ENCODE data around the gene ANKRD29. TPM values are rescaled to one million over a fixed set of nuclear protein-coding genes. Genes with fewer than 3 reads are reported as not detected.

ANKRD29 gene
- total RNA-seq, 1 experiment from 2014 or later, result 4.3 TPM

DNA sequence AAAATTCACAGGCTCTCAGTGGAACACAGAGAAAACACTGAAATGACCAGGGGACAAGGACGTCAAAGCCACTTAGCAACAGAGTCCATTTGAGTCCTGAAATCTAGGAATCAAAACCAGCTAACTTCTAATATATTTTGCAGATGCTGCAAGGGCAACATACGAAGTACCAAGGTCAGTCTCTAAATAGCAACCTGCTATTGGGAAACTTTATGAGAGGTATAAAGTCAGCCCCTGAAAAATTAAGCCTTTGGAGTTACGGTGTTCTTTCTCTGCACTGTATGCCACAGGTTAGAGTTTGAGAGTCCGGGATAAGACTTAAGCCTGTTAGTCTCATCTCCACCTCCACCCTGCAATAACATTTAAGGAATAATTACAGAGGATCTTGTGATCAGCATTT lies 89.7 kb downstream of the ANKRD29 start:
- H3K79me2 ChIP-seq (ENCODE audit: low read depth), result peaks cover 9% of the 10 kb centered on the region; the same call in 1 of the 2 replicates
- no peaks in the 10 kb centered on the region for H3K27me3 ChIP-seq (ENCODE audit: insufficient read depth, low read depth)
- no peaks in the 10 kb centered on the region for H3K9me2 ChIP-seq (ENCODE audit: insufficient read depth)
- intact Hi-C loops (cut with micrococcal nuclease; ENCODE audit: unreplicated experiment), result no loop called here
- ChIA-PET POLR2A (ENCODE audit: unreplicated experiment) (no interaction called here), CTCF (no interaction called here)
- DNase-seq, result no peak
- no peak overlapping the region; the same call in 1 of the 2 replicates for H3K27ac ChIP-seq
- no peak overlapping the region for H2AFZ ChIP-seq
- H3K36me3 ChIP-seq (ENCODE audit: low read depth), result peaks cover 7% of the 10 kb centered on the region; the same call in 1 of the 2 replicates
- H3F3A ChIP-seq (ENCODE audit: insufficient read depth, low read depth), result peaks cover 9% of the 10 kb centered on the region; the same call in 1 of the 2 replicates
- H3K9me3 ChIP-seq (ENCODE audit: insufficient read depth, low read depth), result no peaks in the 10 kb centered on the region
- TF ChIP-seq EZH2 (IDR thresholded peaks at IDR 0.05; ENCODE audit: low read depth), result no peak
- TF ChIP-seq, protein P1, sequence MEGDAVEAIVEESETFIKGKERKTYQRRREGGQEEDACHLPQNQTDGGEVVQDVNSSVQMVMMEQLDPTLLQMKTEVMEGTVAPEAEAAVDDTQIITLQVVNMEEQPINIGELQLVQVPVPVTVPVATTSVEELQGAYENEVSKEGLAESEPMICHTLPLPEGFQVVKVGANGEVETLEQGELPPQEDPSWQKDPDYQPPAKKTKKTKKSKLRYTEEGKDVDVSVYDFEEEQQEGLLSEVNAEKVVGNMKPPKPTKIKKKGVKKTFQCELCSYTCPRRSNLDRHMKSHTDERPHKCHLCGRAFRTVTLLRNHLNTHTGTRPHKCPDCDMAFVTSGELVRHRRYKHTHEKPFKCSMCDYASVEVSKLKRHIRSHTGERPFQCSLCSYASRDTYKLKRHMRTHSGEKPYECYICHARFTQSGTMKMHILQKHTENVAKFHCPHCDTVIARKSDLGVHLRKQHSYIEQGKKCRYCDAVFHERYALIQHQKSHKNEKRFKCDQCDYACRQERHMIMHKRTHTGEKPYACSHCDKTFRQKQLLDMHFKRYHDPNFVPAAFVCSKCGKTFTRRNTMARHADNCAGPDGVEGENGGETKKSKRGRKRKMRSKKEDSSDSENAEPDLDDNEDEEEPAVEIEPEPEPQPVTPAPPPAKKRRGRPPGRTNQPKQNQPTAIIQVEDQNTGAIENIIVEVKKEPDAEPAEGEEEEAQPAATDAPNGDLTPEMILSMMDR (conservative IDR thresholded peaks at IDR 0.05), result no peak
- BruUV-seq (replicated peaks), result no TSS peak
- no peak overlapping the region for H3K4me2 ChIP-seq
- H4K20me1 ChIP-seq (ENCODE audit: insufficient read depth), result no peaks in the 10 kb centered on the region
- H3K4me3 ChIP-seq, result no peak overlapping the region
- H3K4me1 ChIP-seq (replicated peaks; ENCODE audit: insufficient read depth), result peaks cover 25% of the 10 kb centered on the region

DNA sequence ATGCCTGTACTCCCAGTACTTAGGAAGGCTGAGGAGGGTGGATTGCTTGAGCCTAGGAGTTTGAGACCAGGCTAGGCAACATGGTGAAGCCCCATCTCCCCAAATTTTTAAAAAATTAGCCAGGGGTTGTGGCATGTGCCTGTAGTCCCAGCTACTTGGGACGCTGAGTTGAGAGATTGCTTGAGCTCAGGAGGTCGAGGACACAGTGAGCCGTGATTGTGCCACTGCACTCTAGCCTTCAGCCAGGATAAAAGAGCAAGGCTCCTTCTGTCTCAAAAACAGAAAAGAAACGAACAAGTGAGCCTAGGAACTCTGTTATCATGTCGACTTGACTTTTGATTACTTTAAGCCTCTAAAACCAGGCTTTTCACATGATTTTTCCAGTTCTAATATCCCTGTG lies 90.1 kb downstream of the ANKRD29 start:
- ChIA-PET CTCF (no interaction called here), POLR2A (ENCODE audit: unreplicated experiment) (no interaction called here)
- Histone ChIP-seq H3F3A (ENCODE audit: insufficient read depth, low read depth) (peaks cover 9% of the 10 kb centered on the region; the same call in 1 of the 2 replicates), H3K27me3 (ENCODE audit: insufficient read depth, low read depth) (no peaks in the 10 kb centered on the region), H3K79me2 (ENCODE audit: low read depth) (peaks cover 9% of the 10 kb centered on the region; the same call in 1 of the 2 replicates), H2AFZ (no peak overlapping the region), H4K20me1 (ENCODE audit: insufficient read depth) (no peaks in the 10 kb centered on the region), H3K36me3 (ENCODE audit: low read depth) (peaks cover 8% of the 10 kb centered on the region; the same call in 1 of the 2 replicates), H3K4me2 (no peak overlapping the region), H3K27ac (no peak overlapping the region), H3K4me3 (no peak overlapping the region), H3K9me3 (ENCODE audit: insufficient read depth, low read depth) (no peaks in the 10 kb centered on the region), H3K4me1 (replicated peaks; ENCODE audit: insufficient read depth) (peaks cover 25% of the 10 kb centered on the region), H3K9me2 (ENCODE audit: insufficient read depth) (no peaks in the 10 kb centered on the region)
- BruUV-seq (replicated peaks), result no TSS peak
- DNase-seq, result no peak
- intact Hi-C loops (cut with micrococcal nuclease; ENCODE audit: unreplicated experiment), result no loop called here
- TF ChIP-seq, protein P1 (conservative IDR thresholded peaks at IDR 0.05), result no peak
- TF ChIP-seq EZH2 (IDR thresholded peaks at IDR 0.05; ENCODE audit: low read depth), result no peak

DNA sequence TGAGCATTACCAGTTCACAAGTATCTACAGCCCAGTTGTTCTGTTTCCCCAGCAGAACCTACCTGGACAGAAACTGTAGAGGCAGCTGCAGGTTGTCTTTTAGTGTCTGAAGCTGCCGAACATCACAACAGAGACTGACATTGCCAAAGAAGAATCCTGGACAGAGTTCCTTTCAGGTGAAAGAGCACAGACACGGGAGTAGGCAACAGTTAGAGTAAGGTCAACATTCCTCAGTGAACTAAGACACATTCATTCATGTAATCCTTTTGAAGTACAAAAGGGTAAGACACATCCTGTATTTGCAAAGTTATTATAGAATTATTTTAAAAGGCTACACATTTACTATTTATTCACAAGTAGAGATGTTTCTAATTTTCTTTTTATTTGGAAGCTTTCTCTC lies 90.7 kb downstream of the ANKRD29 start:
- H3K4me1 ChIP-seq (replicated peaks; ENCODE audit: insufficient read depth), result peaks cover 25% of the 10 kb centered on the region
- DNase-seq, result no peak
- peaks cover 13% of the 10 kb centered on the region; the same call in 1 of the 2 replicates for H3K36me3 ChIP-seq (ENCODE audit: low read depth)
- H3K4me2 ChIP-seq, result no peak overlapping the region
- no peaks in the 10 kb centered on the region for H3K9me2 ChIP-seq (ENCODE audit: insufficient read depth)
- H4K20me1 ChIP-seq (ENCODE audit: insufficient read depth), result no peaks in the 10 kb centered on the region
- ChIA-PET POLR2A (ENCODE audit: unreplicated experiment) (no interaction called here), CTCF (no interaction called here)
- H3K27ac ChIP-seq, result no peak overlapping the region
- peaks cover 9% of the 10 kb centered on the region; the same call in 1 of the 2 replicates for H3F3A ChIP-seq (ENCODE audit: insufficient read depth, low read depth)
- intact Hi-C loops (cut with micrococcal nuclease; ENCODE audit: unreplicated experiment), result no loop called here
- H3K9me3 ChIP-seq (ENCODE audit: insufficient read depth, low read depth), result no peaks in the 10 kb centered on the region
- peaks cover 9% of the 10 kb centered on the region; the same call in 1 of the 2 replicates for H3K79me2 ChIP-seq (ENCODE audit: low read depth)
- no peak for TF ChIP-seq EZH2 (IDR thresholded peaks at IDR 0.05; ENCODE audit: low read depth)
- TF ChIP-seq, protein P1 (conservative IDR thresholded peaks at IDR 0.05), result no peak
- H3K4me3 ChIP-seq, result no peak overlapping the region
- no peak overlapping the region for H2AFZ ChIP-seq
- no TSS peak for BruUV-seq (replicated peaks)
- H3K27me3 ChIP-seq (ENCODE audit: insufficient read depth, low read depth), result no peaks in the 10 kb centered on the region
